HEK293 (cell line): ENCODE measurements around the gene UST.

ENCODE experiments used
- CTCF ChIA-PET: fragments of 350-600 bp; formaldehyde crosslinking; extraction: SDS; loops from one replicate; lab custom pipeline; 2021; ENCODE audit warnings: antibody characterized with exemption; lab: Yijun Ruan, JAX
- POLR2A ChIA-PET: fragments of 300-600 bp; formaldehyde crosslinking; extraction: SDS; loops from one replicate; lab custom pipeline; 2020; ENCODE audit warnings: antibody characterized with exemption, inconsistent platforms; lab: Yijun Ruan, JAX
- H3K27ac ChIP-seq: fragments of 200-500 bp; sonication (Bioruptor generic); 2 replicates; pipeline ENCODE4 v1.5.1; 2014; ENCODE audit warnings: low read depth, low read length, control low read depth, inconsistent platforms; ENCODE audit errors: extremely low read depth
- H3K36me3 ChIP-seq, 2 experiments: fragments of 200-500 bp in 1 of 2; sonication (Bioruptor generic) in 1 of 2; 1 replicate in 1 of 2; 2 replicates in 1 of 2; pipeline ENCODE4 v1.5.1; 2014 to 2017; ENCODE audit warnings: inconsistent platforms in 2 of 2, low read length in 2 of 2; ENCODE audit not compliant: control insufficient read depth in 2 of 2, insufficient read depth in 1 of 2
- H3K4me1 ChIP-seq: fragments of 200-500 bp; sonication (Bioruptor generic); 2 replicates; pipeline ENCODE4 v1.5.1; 2014; ENCODE audit warnings: mild to moderate bottlenecking, low read length, inconsistent platforms; ENCODE audit not compliant: control insufficient read depth, insufficient read depth
- H3K4me3 ChIP-seq: 2 replicates; pipeline ENCODE4 v1.5.1; 2011; ENCODE audit warnings: low read depth, mild to moderate bottlenecking, control low read depth, low read length, moderate library complexity
- H3K9me3 ChIP-seq: fragments of 200-500 bp; sonication (Bioruptor generic); 2 replicates; pipeline ENCODE4 v1.5.1; 2014; ENCODE audit warnings: low read depth, low read length, inconsistent platforms; ENCODE audit not compliant: control insufficient read depth, insufficient read depth
- GLIS1 ChIP-seq: fragments of 450-650 bp; formaldehyde crosslinking; IDR thresholded peaks from 2 replicates; pipeline ENCODE4 v1.5.1; 2016; ENCODE audit warnings: missing biosample characterization, missing genetic modification characterization
- PRDM1 ChIP-seq: fragments of 450-650 bp; formaldehyde crosslinking; IDR thresholded peaks from 2 replicates; pipeline ENCODE4; 2016; ENCODE audit warnings: missing biosample characterization, missing genetic modification characterization
- SETDB1 ChIP-seq: IDR thresholded peaks from one replicate; pipeline ENCODE4 v1.6.1; 2017; ENCODE audit warnings: mild to moderate bottlenecking, low read length, moderate library complexity, mixed read lengths; ENCODE audit not compliant: insufficient read length
- ZBTB1 ChIP-seq: fragments of 450-650 bp; formaldehyde crosslinking; IDR thresholded peaks from 2 replicates; pipeline ENCODE4 v1.5.1; 2016; ENCODE audit warnings: missing biosample characterization, missing genetic modification characterization
- ZFP69B ChIP-seq: fragments of 450-650 bp; formaldehyde crosslinking; IDR thresholded peaks from 2 replicates; pipeline ENCODE4 v1.5.1; 2016; ENCODE audit warnings: missing biosample characterization, missing genetic modification characterization
- ZNF112 ChIP-seq: fragments of 450-650 bp; formaldehyde crosslinking; IDR thresholded peaks from 2 replicates; pipeline ENCODE4 v1.5.0; 2017; ENCODE audit warnings: missing biosample characterization, missing genetic modification characterization
- ZNF133 ChIP-seq: fragments of 450-650 bp; formaldehyde crosslinking; IDR thresholded peaks from 2 replicates; pipeline ENCODE4 v1.5.1; 2016; ENCODE audit warnings: missing biosample characterization, missing genetic modification characterization
- ZNF140 ChIP-seq: fragments of 450-650 bp; formaldehyde crosslinking; IDR thresholded peaks from 2 replicates; pipeline ENCODE4 v1.5.1; 2016; ENCODE audit warnings: missing biosample characterization, missing genetic modification characterization
- ZNF174 ChIP-seq: fragments of 450-650 bp; formaldehyde crosslinking; IDR thresholded peaks from 2 replicates; pipeline ENCODE4 v1.5.0; 2017; ENCODE audit warnings: missing biosample characterization, mild to moderate bottlenecking, missing genetic modification characterization
- ZNF211 ChIP-seq: fragments of 450-650 bp; formaldehyde crosslinking; IDR thresholded peaks from 2 replicates; pipeline ENCODE4 v1.5.1; 2016; ENCODE audit warnings: low read depth, missing biosample characterization, missing genetic modification characterization
- ZNF24 ChIP-seq: fragments of 450-650 bp; formaldehyde crosslinking; IDR thresholded peaks from 2 replicates; pipeline ENCODE4 v1.5.1; 2016; ENCODE audit warnings: missing biosample characterization, missing genetic modification characterization
- ZNF416 ChIP-seq: fragments of 450-650 bp; formaldehyde crosslinking; IDR thresholded peaks from 2 replicates; pipeline ENCODE4 v1.5.1; 2016; ENCODE audit warnings: missing biosample characterization, missing genetic modification characterization
- ZNF555 ChIP-seq: fragments of 450-650 bp; formaldehyde crosslinking; conservative IDR thresholded peaks from 2 replicates; pipeline ENCODE4 v1.5.1; 2017; ENCODE audit warnings: missing biosample characterization, mild to moderate bottlenecking, missing genetic modification characterization, inconsistent platforms
- ZNF585B ChIP-seq: fragments of 450-650 bp; formaldehyde crosslinking; IDR thresholded peaks from 2 replicates; pipeline ENCODE4 v1.5.1; 2016; ENCODE audit warnings: missing biosample characterization, missing genetic modification characterization
- ZNF658 ChIP-seq: fragments of 450-650 bp; formaldehyde crosslinking; IDR thresholded peaks from 2 replicates; pipeline ENCODE4; 2016; ENCODE audit warnings: missing biosample characterization, missing genetic modification characterization
- ZSCAN23 ChIP-seq: fragments of 450-650 bp; formaldehyde crosslinking; IDR thresholded peaks from 2 replicates; pipeline ENCODE4 v1.5.1; 2016; ENCODE audit warnings: missing biosample characterization, missing genetic modification characterization
- TF ChIP-seq, protein P1 (sequence below): fragments of 450-650 bp; formaldehyde crosslinking; IDR thresholded peaks from 2 replicates; pipeline ENCODE4; 2016; ENCODE audit warnings: missing biosample characterization, missing genetic modification characterization
- TF ChIP-seq, protein P2 (sequence below): fragments of 450-650 bp; formaldehyde crosslinking; IDR thresholded peaks from 2 replicates; pipeline ENCODE4 v1.5.1; 2016; ENCODE audit warnings: missing biosample characterization, missing genetic modification characterization
- TF ChIP-seq, protein P3 (sequence below): fragments of 450-650 bp; formaldehyde crosslinking; conservative IDR thresholded peaks from 2 replicates; pipeline ENCODE4 v1.5.1; 2016; ENCODE audit warnings: low read depth, missing biosample characterization, missing genetic modification characterization
- TF ChIP-seq, protein P4 (sequence below): fragments of 450-650 bp; formaldehyde crosslinking; IDR thresholded peaks from 2 replicates; pipeline ENCODE4 v1.5.1; 2016; ENCODE audit warnings: missing biosample characterization, missing genetic modification characterization

The UST gene

DNA sequence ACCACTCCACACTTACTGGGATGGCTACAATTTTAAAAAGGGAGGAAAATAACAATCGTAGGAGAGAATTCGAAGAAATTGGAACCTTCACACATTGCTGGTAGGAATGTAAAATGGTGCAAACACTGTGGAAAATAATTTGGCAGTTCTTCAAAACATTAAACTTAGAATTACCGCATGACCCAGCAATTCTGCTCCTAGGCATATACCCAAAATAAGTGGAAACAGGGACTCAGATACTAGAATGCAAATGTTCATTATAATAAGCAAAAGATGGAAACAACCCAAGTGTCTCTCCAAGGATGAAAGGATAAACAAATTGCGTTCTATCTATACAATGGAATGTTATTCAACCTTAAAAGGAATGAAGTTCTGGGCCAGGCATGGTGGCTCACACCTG is 325.2 kb downstream of the UST start:
- ChIA-PET CTCF (interaction anchor here (0.5 kb wide), 1 partner anchor 43 kb away, joined by 4 read pairs; no protein-coding TSS in a partner anchor), POLR2A (no interaction called here)
- TF ChIP-seq ZNF133 (no peak), ZSCAN23 (tag by site-specific recombination) (no peak), ZNF140 (tag by site-specific recombination) (peak; percentile 75; the same call in 1 of the 2 replicates)
- Histone ChIP-seq H3K27ac (no peak overlapping the region), H3K9me3 (no peaks in the 10 kb centered on the region), H3K4me1 (peaks cover 18% of the 10 kb centered on the region), H3K4me3 (no peak overlapping the region), H3K36me3 (peaks cover 0 to 3% of the 10 kb centered on the region in 2 experiments; a peak in 1 of 3 replicates)

DNA sequence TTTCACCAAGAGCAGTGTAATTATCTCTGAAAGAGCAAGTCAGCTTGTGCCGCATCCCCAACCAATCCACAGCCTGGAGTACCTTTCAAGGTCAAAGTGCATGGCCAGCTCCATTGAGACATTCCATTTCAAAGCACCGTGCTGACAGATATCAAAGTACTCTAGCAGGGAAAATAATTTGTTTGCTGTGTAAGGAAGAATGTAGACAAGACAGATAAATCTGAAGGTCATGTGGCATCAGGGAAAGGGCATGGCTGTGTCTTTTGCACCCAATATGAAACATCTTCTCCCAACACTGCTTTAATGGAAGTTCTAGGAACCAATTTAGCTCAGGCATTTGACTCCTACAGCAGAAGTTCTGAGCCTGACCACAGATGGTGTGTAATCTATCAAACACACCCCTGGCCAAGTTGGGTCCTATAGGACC is 328.0 kb downstream of the UST start:
- POLR2A ChIA-PET, result no interaction called here
- TF ChIP-seq, protein P1, sequence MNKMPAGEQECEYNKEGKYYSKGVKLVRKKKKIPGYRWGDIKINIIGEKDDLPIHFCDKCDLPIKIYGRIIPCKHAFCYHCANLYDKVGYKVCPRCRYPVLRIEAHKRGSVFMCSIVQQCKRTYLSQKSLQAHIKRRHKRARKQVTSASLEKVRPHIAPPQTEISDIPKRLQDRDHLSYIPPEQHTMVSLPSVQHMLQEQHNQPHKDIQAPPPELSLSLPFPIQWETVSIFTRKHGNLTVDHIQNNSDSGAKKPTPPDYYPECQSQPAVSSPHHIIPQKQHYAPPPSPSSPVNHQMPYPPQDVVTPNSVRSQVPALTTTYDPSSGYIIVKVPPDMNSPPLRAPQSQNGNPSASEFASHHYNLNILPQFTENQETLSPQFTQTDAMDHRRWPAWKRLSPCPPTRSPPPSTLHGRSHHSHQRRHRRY (tag by site-specific recombination), result no peak
- TF ChIP-seq ZNF585B (no peak), ZBTB1 (tag by site-specific recombination) (no peak), ZNF174 (tag by site-specific recombination) (no peak), ZNF24 (tag by site-specific recombination) (no peak)
- TF ChIP-seq, protein P2, sequence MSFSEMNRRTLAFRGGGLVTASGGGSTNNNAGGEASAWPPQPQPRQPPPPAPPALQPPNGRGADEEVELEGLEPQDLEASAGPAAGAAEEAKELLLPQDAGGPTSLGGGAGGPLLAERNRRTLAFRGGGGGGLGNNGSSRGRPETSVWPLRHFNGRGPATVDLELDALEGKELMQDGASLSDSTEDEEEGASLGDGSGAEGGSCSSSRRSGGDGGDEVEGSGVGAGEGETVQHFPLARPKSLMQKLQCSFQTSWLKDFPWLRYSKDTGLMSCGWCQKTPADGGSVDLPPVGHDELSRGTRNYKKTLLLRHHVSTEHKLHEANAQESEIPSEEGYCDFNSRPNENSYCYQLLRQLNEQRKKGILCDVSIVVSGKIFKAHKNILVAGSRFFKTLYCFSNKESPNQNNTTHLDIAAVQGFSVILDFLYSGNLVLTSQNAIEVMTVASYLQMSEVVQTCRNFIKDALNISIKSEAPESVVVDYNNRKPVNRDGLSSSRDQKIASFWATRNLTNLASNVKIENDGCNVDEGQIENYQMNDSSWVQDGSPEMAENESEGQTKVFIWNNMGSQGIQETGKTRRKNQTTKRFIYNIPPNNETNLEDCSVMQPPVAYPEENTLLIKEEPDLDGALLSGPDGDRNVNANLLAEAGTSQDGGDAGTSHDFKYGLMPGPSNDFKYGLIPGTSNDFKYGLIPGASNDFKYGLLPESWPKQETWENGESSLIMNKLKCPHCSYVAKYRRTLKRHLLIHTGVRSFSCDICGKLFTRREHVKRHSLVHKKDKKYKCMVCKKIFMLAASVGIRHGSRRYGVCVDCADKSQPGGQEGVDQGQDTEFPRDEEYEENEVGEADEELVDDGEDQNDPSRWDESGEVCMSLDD (tag by site-specific recombination), result no peak
- Histone ChIP-seq H3K4me3 (no peak overlapping the region), H3K9me3 (no peaks in the 10 kb centered on the region), H3K36me3 (peaks cover 0 to 3% of the 10 kb centered on the region in 2 experiments; a peak in 1 of 3 replicates), H3K4me1 (peaks cover 28% of the 10 kb centered on the region), H3K27ac (no peak overlapping the region)
- CTCF ChIA-PET, result interaction anchor here (0.6 to 5.2 kb wide), 4 partner anchors 46 to 497 kb away, joined by 5 to 34 read pairs (median 14); no protein-coding TSS in a partner anchor

DNA sequence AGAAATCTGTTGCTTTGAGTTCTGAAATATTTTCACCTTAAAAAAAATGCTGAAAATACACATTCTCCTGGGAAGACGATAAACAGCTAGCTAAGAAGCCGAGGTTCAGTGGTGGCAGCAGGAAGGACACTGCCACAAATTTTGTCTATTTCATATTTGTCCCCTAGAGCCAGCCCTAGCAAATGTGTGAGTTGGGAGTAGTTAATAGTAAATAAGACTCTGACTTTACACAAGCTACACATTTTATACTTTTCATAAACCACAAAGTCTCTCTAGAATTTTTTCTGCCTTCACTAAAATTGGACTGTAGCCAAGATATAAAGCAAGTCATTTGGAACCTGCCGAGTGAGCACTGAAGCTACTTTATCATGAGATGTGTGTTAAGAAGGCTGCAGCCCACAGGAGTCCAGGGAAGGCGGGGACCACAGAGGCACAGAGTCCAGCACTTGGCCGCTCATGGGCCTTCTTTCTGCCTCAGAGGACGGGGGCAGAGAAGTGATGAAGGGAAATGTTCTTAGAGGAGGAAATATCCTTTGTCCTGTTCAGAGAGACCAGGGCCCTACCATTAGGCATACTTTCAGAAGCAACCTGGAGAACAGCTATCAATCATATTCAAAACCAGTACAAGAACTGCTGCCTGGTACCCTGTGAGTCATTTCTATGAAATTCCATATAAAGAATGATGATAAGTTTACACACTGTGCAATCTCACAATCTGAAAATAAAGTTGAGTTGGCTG is 329.0 kb downstream of the UST start:
- peak overlapping the region; percentile 28 for H3K27ac ChIP-seq
- H3K4me1 ChIP-seq, result peaks cover 32% of the 10 kb centered on the region
- CTCF ChIA-PET, result interaction anchor here (0.5 to 5.2 kb wide), 10 partner anchors 11 to 498 kb away, joined by 3 to 34 read pairs (median 6); no protein-coding TSS in a partner anchor
- no peak overlapping the region for H3K4me3 ChIP-seq
- POLR2A ChIA-PET, result interaction anchor here (0.5 kb wide), 1 partner anchor 10 kb away, joined by 3 read pairs; no protein-coding TSS in a partner anchor
- no peaks in the 10 kb centered on the region for H3K9me3 ChIP-seq
- peaks cover 0 to 3% of the 10 kb centered on the region in 2 experiments; a peak in 1 of 3 replicates for H3K36me3 ChIP-seq
- TF ChIP-seq, protein P3, sequence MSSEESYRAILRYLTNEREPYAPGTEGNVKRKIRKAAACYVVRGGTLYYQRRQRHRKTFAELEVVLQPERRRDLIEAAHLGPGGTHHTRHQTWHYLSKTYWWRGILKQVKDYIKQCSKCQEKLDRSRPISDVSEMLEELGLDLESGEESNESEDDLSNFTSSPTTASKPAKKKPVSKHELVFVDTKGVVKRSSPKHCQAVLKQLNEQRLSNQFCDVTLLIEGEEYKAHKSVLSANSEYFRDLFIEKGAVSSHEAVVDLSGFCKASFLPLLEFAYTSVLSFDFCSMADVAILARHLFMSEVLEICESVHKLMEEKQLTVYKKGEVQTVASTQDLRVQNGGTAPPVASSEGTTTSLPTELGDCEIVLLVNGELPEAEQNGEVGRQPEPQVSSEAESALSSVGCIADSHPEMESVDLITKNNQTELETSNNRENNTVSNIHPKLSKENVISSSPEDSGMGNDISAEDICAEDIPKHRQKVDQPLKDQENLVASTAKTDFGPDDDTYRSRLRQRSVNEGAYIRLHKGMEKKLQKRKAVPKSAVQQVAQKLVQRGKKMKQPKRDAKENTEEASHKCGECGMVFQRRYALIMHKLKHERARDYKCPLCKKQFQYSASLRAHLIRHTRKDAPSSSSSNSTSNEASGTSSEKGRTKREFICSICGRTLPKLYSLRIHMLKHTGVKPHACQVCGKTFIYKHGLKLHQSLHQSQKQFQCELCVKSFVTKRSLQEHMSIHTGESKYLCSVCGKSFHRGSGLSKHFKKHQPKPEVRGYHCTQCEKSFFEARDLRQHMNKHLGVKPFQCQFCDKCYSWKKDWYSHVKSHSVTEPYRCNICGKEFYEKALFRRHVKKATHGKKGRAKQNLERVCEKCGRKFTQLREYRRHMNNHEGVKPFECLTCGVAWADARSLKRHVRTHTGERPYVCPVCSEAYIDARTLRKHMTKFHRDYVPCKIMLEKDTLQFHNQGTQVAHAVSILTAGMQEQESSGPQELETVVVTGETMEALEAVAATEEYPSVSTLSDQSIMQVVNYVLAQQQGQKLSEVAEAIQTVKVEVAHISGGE, result no peak
- no peak for TF ChIP-seq ZNF211
- no peak for TF ChIP-seq ZNF658
- TF ChIP-seq ZFP69B (tag by site-specific recombination), result 0 out of 2 replicates have a peak, but pooled peaks have one; percentile 35
- TF ChIP-seq PRDM1 (tag by site-specific recombination), result no peak
- no peak for TF ChIP-seq ZNF112 (tag by site-specific recombination)
- TF ChIP-seq SETDB1, result no peak
- no peak for TF ChIP-seq ZNF416 (tag by site-specific recombination)
- no peak for TF ChIP-seq GLIS1
- TF ChIP-seq ZNF555 (tag by site-specific recombination), result no peak
- TF ChIP-seq, protein P4, sequence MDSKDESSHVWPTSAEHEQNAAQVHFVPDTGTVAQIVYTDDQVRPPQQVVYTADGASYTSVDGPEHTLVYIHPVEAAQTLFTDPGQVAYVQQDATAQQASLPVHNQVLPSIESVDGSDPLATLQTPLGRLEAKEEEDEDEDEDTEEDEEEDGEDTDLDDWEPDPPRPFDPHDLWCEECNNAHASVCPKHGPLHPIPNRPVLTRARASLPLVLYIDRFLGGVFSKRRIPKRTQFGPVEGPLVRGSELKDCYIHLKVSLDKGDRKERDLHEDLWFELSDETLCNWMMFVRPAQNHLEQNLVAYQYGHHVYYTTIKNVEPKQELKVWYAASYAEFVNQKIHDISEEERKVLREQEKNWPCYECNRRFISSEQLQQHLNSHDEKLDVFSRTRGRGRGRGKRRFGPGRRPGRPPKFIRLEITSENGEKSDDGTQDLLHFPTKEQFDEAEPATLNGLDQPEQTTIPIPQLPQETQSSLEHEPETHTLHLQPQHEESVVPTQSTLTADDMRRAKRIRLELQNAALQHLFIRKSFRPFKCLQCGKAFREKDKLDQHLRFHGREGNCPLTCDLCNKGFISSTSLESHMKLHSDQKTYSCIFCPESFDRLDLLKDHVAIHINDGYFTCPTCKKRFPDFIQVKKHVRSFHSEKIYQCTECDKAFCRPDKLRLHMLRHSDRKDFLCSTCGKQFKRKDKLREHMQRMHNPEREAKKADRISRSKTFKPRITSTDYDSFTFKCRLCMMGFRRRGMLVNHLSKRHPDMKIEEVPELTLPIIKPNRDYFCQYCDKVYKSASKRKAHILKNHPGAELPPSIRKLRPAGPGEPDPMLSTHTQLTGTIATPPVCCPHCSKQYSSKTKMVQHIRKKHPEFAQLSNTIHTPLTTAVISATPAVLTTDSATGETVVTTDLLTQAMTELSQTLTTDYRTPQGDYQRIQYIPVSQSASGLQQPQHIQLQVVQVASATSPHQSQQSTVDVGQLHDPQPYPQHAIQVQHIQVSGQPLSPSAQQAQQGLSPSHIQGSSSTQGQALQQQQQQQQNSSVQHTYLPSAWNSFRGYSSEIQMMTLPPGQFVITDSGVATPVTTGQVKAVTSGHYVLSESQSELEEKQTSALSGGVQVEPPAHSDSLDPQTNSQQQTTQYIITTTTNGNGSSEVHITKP (tag by site-specific recombination), result peak; percentile 58
